HEK293 (cell line): Measurements from ENCODE around the gene TBC1D5.
"Not testable (repeated sequence)": the region's sequence is repeated elsewhere in the genome, so short reads cannot be mapped to it uniquely, and the experiment has no call there.

Source experiments
- CTCF ChIA-PET: fragments of 350-600 bp; formaldehyde crosslinking; extraction: SDS; loops from one replicate; lab custom pipeline; 2021; ENCODE audit warnings: antibody characterized with exemption; lab: Yijun Ruan, JAX
- POLR2A ChIA-PET: fragments of 300-600 bp; formaldehyde crosslinking; extraction: SDS; loops from one replicate; lab custom pipeline; 2020; ENCODE audit warnings: antibody characterized with exemption, inconsistent platforms; lab: Yijun Ruan, JAX
- H3K27ac ChIP-seq: fragments of 200-500 bp; sonication (Bioruptor generic); 2 replicates; pipeline ENCODE4 v1.5.1; 2014; ENCODE audit warnings: low read depth, low read length, control low read depth, inconsistent platforms; ENCODE audit errors: extremely low read depth
- H3K36me3 ChIP-seq, 2 experiments: fragments of 200-500 bp in 1 of 2; sonication (Bioruptor generic) in 1 of 2; 1 replicate in 1 of 2; 2 replicates in 1 of 2; pipeline ENCODE4 v1.5.1; 2014 to 2017; ENCODE audit warnings: inconsistent platforms in 2 of 2, low read length in 2 of 2; ENCODE audit not compliant: control insufficient read depth in 2 of 2, insufficient read depth in 1 of 2
- H3K4me1 ChIP-seq: fragments of 200-500 bp; sonication (Bioruptor generic); 2 replicates; pipeline ENCODE4 v1.5.1; 2014; ENCODE audit warnings: mild to moderate bottlenecking, low read length, inconsistent platforms; ENCODE audit not compliant: control insufficient read depth, insufficient read depth
- H3K4me3 ChIP-seq: 2 replicates; pipeline ENCODE4 v1.5.1; 2011; ENCODE audit warnings: low read depth, mild to moderate bottlenecking, control low read depth, low read length, moderate library complexity
- H3K9me3 ChIP-seq: fragments of 200-500 bp; sonication (Bioruptor generic); 2 replicates; pipeline ENCODE4 v1.5.1; 2014; ENCODE audit warnings: low read depth, low read length, inconsistent platforms; ENCODE audit not compliant: control insufficient read depth, insufficient read depth
- BCL11B ChIP-seq: fragments of 450-650 bp; formaldehyde crosslinking; IDR thresholded peaks from 2 replicates; pipeline ENCODE4 v1.5.1; 2016; ENCODE audit warnings: low read depth, missing biosample characterization, missing genetic modification characterization
- GLIS1 ChIP-seq: fragments of 450-650 bp; formaldehyde crosslinking; IDR thresholded peaks from 2 replicates; pipeline ENCODE4 v1.5.1; 2016; ENCODE audit warnings: missing biosample characterization, missing genetic modification characterization
- KLF1 ChIP-seq: fragments of 450-650 bp; formaldehyde crosslinking; IDR thresholded peaks from 2 replicates; pipeline ENCODE4 v1.5.1; 2016; ENCODE audit warnings: missing biosample characterization, missing genetic modification characterization
- KLF8 ChIP-seq: fragments of 450-650 bp; formaldehyde crosslinking; IDR thresholded peaks from 2 replicates; pipeline ENCODE4 v1.5.1; 2016; ENCODE audit warnings: missing biosample characterization, missing genetic modification characterization
- OVOL3 ChIP-seq: fragments of 450-650 bp; formaldehyde crosslinking; IDR thresholded peaks from 2 replicates; pipeline ENCODE4 v1.5.1; 2016; ENCODE audit warnings: missing biosample characterization, missing genetic modification characterization
- ZBTB26 ChIP-seq: fragments of 450-650 bp; formaldehyde crosslinking; optimal IDR thresholded peaks from 2 replicates; pipeline ENCODE3; 2016; ENCODE audit warnings: missing biosample characterization, mild to moderate bottlenecking, missing genetic modification characterization
- ZFP41 ChIP-seq: fragments of 450-650 bp; formaldehyde crosslinking; IDR thresholded peaks from 2 replicates; pipeline ENCODE4 v1.5.1; 2016; ENCODE audit warnings: missing biosample characterization, missing genetic modification characterization, borderline replicate concordance
- ZIC2 ChIP-seq: fragments of 450-650 bp; formaldehyde crosslinking; IDR thresholded peaks from 2 replicates; pipeline ENCODE4 v1.5.1; 2016; ENCODE audit warnings: missing biosample characterization, missing genetic modification characterization
- ZNF10 ChIP-seq: fragments of 450-650 bp; formaldehyde crosslinking; IDR thresholded peaks from 2 replicates; pipeline ENCODE4 v1.5.1; 2017; ENCODE audit warnings: missing biosample characterization, missing genetic modification characterization
- ZNF146 ChIP-seq: fragments of 450-650 bp; formaldehyde crosslinking; IDR thresholded peaks from 2 replicates; pipeline ENCODE4 v1.5.1; 2016; ENCODE audit warnings: missing biosample characterization, missing genetic modification characterization
- ZNF169 ChIP-seq: fragments of 450-650 bp; formaldehyde crosslinking; IDR thresholded peaks from 2 replicates; pipeline ENCODE4 v1.5.1; 2016; ENCODE audit warnings: missing biosample characterization, missing genetic modification characterization
- ZNF19 ChIP-seq: fragments of 450-650 bp; formaldehyde crosslinking; IDR thresholded peaks from 2 replicates; pipeline ENCODE4; 2016; ENCODE audit warnings: missing biosample characterization, missing genetic modification characterization, low read depth
- ZNF202 ChIP-seq: fragments of 450-650 bp; formaldehyde crosslinking; IDR thresholded peaks from 2 replicates; pipeline ENCODE4 v1.5.1; 2016; ENCODE audit warnings: missing biosample characterization, missing genetic modification characterization, borderline replicate concordance
- ZNF433 ChIP-seq: fragments of 450-650 bp; formaldehyde crosslinking; IDR thresholded peaks from 2 replicates; pipeline ENCODE4 v1.5.1; 2016; ENCODE audit warnings: missing biosample characterization, missing genetic modification characterization, low read depth
- ZNF549 ChIP-seq: fragments of 450-650 bp; IDR thresholded peaks from 2 replicates; pipeline ENCODE4 v1.5.1; 2018; ENCODE audit warnings: missing biosample characterization, missing genetic modification characterization, mild to moderate bottlenecking, inconsistent platforms, moderate library complexity
- ZNF580 ChIP-seq: fragments of 450-650 bp; formaldehyde crosslinking; IDR thresholded peaks from 2 replicates; pipeline ENCODE4 v1.5.1; 2016; ENCODE audit warnings: missing biosample characterization, missing genetic modification characterization
- ZNF626 ChIP-seq: fragments of 450-650 bp; sonication (Bioruptor Pico); formaldehyde crosslinking; IDR thresholded peaks from 2 replicates; pipeline ENCODE4 v1.5.1; 2018; ENCODE audit warnings: missing biosample characterization, missing genetic modification characterization, inconsistent platforms
- ZSCAN16 ChIP-seq: fragments of 450-650 bp; formaldehyde crosslinking; IDR thresholded peaks from 2 replicates; pipeline ENCODE4 v1.5.1; 2016; ENCODE audit warnings: missing biosample characterization, missing genetic modification characterization
- ZSCAN23 ChIP-seq: fragments of 450-650 bp; formaldehyde crosslinking; IDR thresholded peaks from 2 replicates; pipeline ENCODE4 v1.5.1; 2016; ENCODE audit warnings: missing biosample characterization, missing genetic modification characterization
- ZSCAN4 ChIP-seq: fragments of 450-650 bp; formaldehyde crosslinking; IDR thresholded peaks from 2 replicates; pipeline ENCODE4 v1.5.1; 2017; ENCODE audit warnings: missing biosample characterization, missing genetic modification characterization

The TBC1D5 gene

GRCh38 chr3:17619968-17620367, 122.5 kb downstream of the TBC1D5 start:
- no peak for TF ChIP-seq ZSCAN4
- TF ChIP-seq KLF8 (tag by site-specific recombination): no peak
- TF ChIP-seq ZFP41 (tag by site-specific recombination): no peak
- no peak for TF ChIP-seq ZNF580
- no peak for TF ChIP-seq ZNF626 (tag by site-specific recombination)
- TF ChIP-seq OVOL3 (tag by site-specific recombination): no peak
- CTCF ChIA-PET: interaction anchor here (0.7 kb wide), 1 partner anchor 177 kb away, joined by 3 read pairs; no protein-coding TSS in a partner anchor
- POLR2A ChIA-PET: no interaction called here
- Histone ChIP-seq H3K9me3 (no peaks in the 10 kb centered on the region), H3K27ac (no peak overlapping the region), H3K36me3 (peaks cover 0 to 4% of the 10 kb centered on the region in 2 experiments; a peak in 1 of 3 replicates), H3K4me1 (no peaks in the 10 kb centered on the region), H3K4me3 (no peak overlapping the region)

- H3K36me3 ChIP-seq, H3K27ac ChIP-seq, H3K4me3 ChIP-seq, H3K9me3 ChIP-seq, H3K4me1 ChIP-seq, POLR2A ChIA-PET: not testable (repeated sequence)
- CTCF ChIA-PET: interaction anchor here (0.7 kb wide), 1 partner anchor 89 kb away, joined by 3 read pairs; no protein-coding TSS in a partner anchor
- peak; percentile 82 for TF ChIP-seq ZNF146 (tag by site-specific recombination)
Measured at GRCh38 chr3:17613017-17613416, 129.4 kb downstream of the TBC1D5 start.

GRCh38 chr3:17607905-17608304, 134.5 kb downstream of the TBC1D5 start:
- POLR2A ChIA-PET: no interaction called here
- Histone ChIP-seq H3K9me3 (no peaks in the 10 kb centered on the region), H3K4me1 (peaks cover 11% of the 10 kb centered on the region; the same call in 1 of the 2 replicates), H3K36me3 (no peaks in the 10 kb centered on the region; a peak in 1 of 3 replicates), H3K27ac (no peak overlapping the region), H3K4me3 (no peak overlapping the region)
- TF ChIP-seq GLIS1 (no peak), ZNF169 (tag by site-specific recombination) (no peak), ZNF433 (tag by site-specific recombination) (no peak), ZNF202 (no peak), ZNF549 (tag by site-specific recombination) (no peak), ZSCAN16 (tag by site-specific recombination) (no peak), ZNF10 (tag by site-specific recombination) (no peak)
- CTCF ChIA-PET: no interaction called here

- peaks cover 11% of the 10 kb centered on the region; the same call in 1 of the 2 replicates for H3K4me1 ChIP-seq
- ChIA-PET POLR2A (no interaction called here), CTCF (interaction anchor here (0.6 to 0.8 kb wide), 3 partner anchors 41 to 192 kb away, joined by 3 read pairs; no protein-coding TSS in a partner anchor)
- no peak for TF ChIP-seq KLF1 (tag by site-specific recombination)
- TF ChIP-seq ZNF19: no peak
- TF ChIP-seq ZSCAN23 (tag by site-specific recombination): no peak
- TF ChIP-seq ZBTB26 (tag by site-specific recombination): no peak
- no peak for TF ChIP-seq ZIC2 (tag by site-specific recombination)
- TF ChIP-seq BCL11B: no peak
- H3K9me3 ChIP-seq: no peaks in the 10 kb centered on the region
- no peak overlapping the region for H3K4me3 ChIP-seq
- H3K27ac ChIP-seq: no peak overlapping the region
- H3K36me3 ChIP-seq: no peaks in the 10 kb centered on the region
Measured at GRCh38 chr3:17605934-17606333, 136.5 kb downstream of the TBC1D5 start.
